H9 (cell line): ENCODE results near the gene PHEX. TPM values are rescaled to one million over a fixed set of nuclear protein-coding genes. Genes with fewer than 3 reads are reported as not detected.

Experiments used
- DNase-seq: peaks from one replicate; pipeline ENCODE4 v3.0.0-alpha.2; 2017
- H2AFZ ChIP-seq: one replicate; pipeline ENCODE4 v1.6.1; 2013; ENCODE audit warnings: mild to moderate bottlenecking, low read length, control low read depth, moderate library complexity
- H2AK5ac ChIP-seq: 2 replicates; pipeline ENCODE4 v1.6.1; 2013; ENCODE audit warnings: low read length, control low read depth, mixed read lengths; ENCODE audit not compliant: insufficient read length
- H2BK120ac ChIP-seq: one replicate; pipeline ENCODE4 v1.6.1; 2013; ENCODE audit warnings: low read depth, mild to moderate bottlenecking, low read length, control low read depth, inconsistent platforms; ENCODE audit not compliant: poor library complexity, severe bottlenecking
- H2BK12ac ChIP-seq: 2 replicates; pipeline ENCODE4 v1.6.1; 2013; ENCODE audit warnings: low read length, control low read depth, mixed read lengths, low read depth; ENCODE audit not compliant: insufficient read length
- H2BK15ac ChIP-seq: 2 replicates; pipeline ENCODE4 v1.6.1; 2013; ENCODE audit warnings: low read depth, low read length, control low read depth
- H2BK20ac ChIP-seq: one replicate; pipeline ENCODE4 v1.6.1; 2013; ENCODE audit warnings: low read depth, mild to moderate bottlenecking, low read length, control low read depth, inconsistent platforms; ENCODE audit not compliant: poor library complexity, severe bottlenecking
- H2BK5ac ChIP-seq: 2 replicates; pipeline ENCODE4 v1.6.1; 2013; ENCODE audit warnings: low read length, control low read depth, mixed read lengths; ENCODE audit not compliant: insufficient read length
- H3K14ac ChIP-seq: 2 replicates; pipeline ENCODE4 v1.6.1; 2013; ENCODE audit warnings: low read length, control low read depth; ENCODE audit not compliant: insufficient read depth
- H3K18ac ChIP-seq: 2 replicates; pipeline ENCODE4 v1.6.1; 2013; ENCODE audit warnings: low read depth, mild to moderate bottlenecking, mixed read lengths, low read length, control low read depth; ENCODE audit not compliant: insufficient read length
- H3K23ac ChIP-seq: 2 replicates; pipeline ENCODE4 v1.6.1; 2013; ENCODE audit warnings: low read length, control low read depth, mixed read lengths, low read depth; ENCODE audit not compliant: insufficient read length
- H3K23me2 ChIP-seq: 2 replicates; pipeline ENCODE4 v1.6.1; 2013; ENCODE audit warnings: low read depth, mild to moderate bottlenecking, mixed read lengths, low read length, control low read depth; ENCODE audit not compliant: insufficient read length, poor library complexity, severe bottlenecking
- H3K27ac ChIP-seq: 2 replicates; pipeline ENCODE4 v1.5.1; 2013; ENCODE audit warnings: low read length, control low read depth, mixed read lengths, low read depth; ENCODE audit not compliant: insufficient read length
- H3K27me3 ChIP-seq: 2 replicates; pipeline ENCODE4 v1.6.1; 2013; ENCODE audit warnings: low read length, control low read depth, inconsistent platforms; ENCODE audit not compliant: insufficient read depth
- H3K4ac ChIP-seq: 2 replicates; pipeline ENCODE4 v1.6.1; 2013; ENCODE audit warnings: low read depth, mild to moderate bottlenecking, control low read depth, inconsistent platforms, low read length, moderate library complexity
- H3K4me1 ChIP-seq: 2 replicates; pipeline ENCODE4 v1.6.1; 2013; ENCODE audit warnings: low read length, control low read depth, inconsistent platforms; ENCODE audit not compliant: insufficient read depth
- H3K4me2 ChIP-seq: 2 replicates; pipeline ENCODE4 v1.6.1; 2013; ENCODE audit warnings: low read length, control low read depth, mixed read lengths; ENCODE audit not compliant: insufficient read length, insufficient read depth
- H3K56ac ChIP-seq: 2 replicates; pipeline ENCODE4 v1.6.1; 2013; ENCODE audit warnings: low read depth, mild to moderate bottlenecking, mixed read lengths, low read length, control low read depth; ENCODE audit not compliant: insufficient read length
- H3K79me1 ChIP-seq: 2 replicates; pipeline ENCODE4 v1.6.1; 2013; ENCODE audit warnings: low read depth, mild to moderate bottlenecking, moderate library complexity, low read length, control low read depth, inconsistent platforms; ENCODE audit not compliant: insufficient read depth, poor library complexity, severe bottlenecking
- H3K79me2 ChIP-seq: 2 replicates; pipeline ENCODE4 v1.6.1; 2013; ENCODE audit warnings: low read length, control low read depth, inconsistent platforms; ENCODE audit not compliant: insufficient read depth
- H3K9ac ChIP-seq: 2 replicates; pipeline ENCODE4 v1.6.1; 2013; ENCODE audit warnings: low read length, control low read depth, mixed read lengths; ENCODE audit not compliant: insufficient read length; ENCODE audit errors: extremely low read depth
- H3K9me3 ChIP-seq: one replicate; pipeline ENCODE4 v1.6.1; 2013; ENCODE audit warnings: low read depth, low read length, inconsistent platforms; ENCODE audit not compliant: control insufficient read depth
- H3T11ph ChIP-seq: one replicate; pipeline ENCODE4 v1.6.1; 2013; ENCODE audit warnings: mild to moderate bottlenecking, low read length, control low read depth, inconsistent platforms
- H4K20me1 ChIP-seq: one replicate; pipeline ENCODE4 v1.6.1; 2013; ENCODE audit not compliant: control insufficient read depth, insufficient read length, insufficient read depth
- H4K5ac ChIP-seq: 2 replicates; pipeline ENCODE4 v1.6.1; 2013; ENCODE audit warnings: low read depth, mild to moderate bottlenecking, mixed read lengths, low read length, control low read depth; ENCODE audit not compliant: insufficient read length
- H4K8ac ChIP-seq: replicated peaks from 2 replicates; pipeline ENCODE4 v1.6.1; 2013; ENCODE audit warnings: low read length, control low read depth, mixed read lengths, low read depth; ENCODE audit not compliant: insufficient read length
- H4K91ac ChIP-seq: 2 replicates; pipeline ENCODE4 v1.6.1; 2013; ENCODE audit warnings: low read depth, mild to moderate bottlenecking, moderate library complexity, mixed read lengths, low read length, control low read depth; ENCODE audit not compliant: insufficient read length
- H3K27ac Mint-ChIP-seq, 3 experiments: 2 replicates in 2 of 3; 3 replicates in 1 of 3; pipeline ENCODE4 v1.8.0; 2020 to 2021; ENCODE audit warnings: mixed read lengths in 3 of 3, mild to moderate bottlenecking in 1 of 3, moderate library complexity in 1 of 3
- H3K27me3 Mint-ChIP-seq: 2 replicates; pipeline ENCODE4 v1.8.0; 2021; ENCODE audit warnings: low read depth, mild to moderate bottlenecking, moderate library complexity, mixed read lengths
- H3K36me3 Mint-ChIP-seq, 3 experiments: 2 replicates in 2 of 3; 3 replicates in 1 of 3; pipeline ENCODE4 v1.8.0; 2020 to 2021; ENCODE audit warnings: low read depth in 3 of 3, mixed read lengths in 3 of 3; ENCODE audit not compliant: insufficient read depth in 1 of 3
- H3K4me1 Mint-ChIP-seq, 2 experiments: 2 replicates each; pipeline ENCODE4 v1.8.0; 2020; ENCODE audit warnings: mixed read lengths in 2 of 2
- H3K4me3 Mint-ChIP-seq, 2 experiments: 2 replicates in 1 of 2; 3 replicates in 1 of 2; pipeline ENCODE4 v1.8.0; 2020 to 2021; ENCODE audit warnings: mild to moderate bottlenecking in 2 of 2, mixed read lengths in 2 of 2, moderate library complexity in 1 of 2
- H3K9me3 Mint-ChIP-seq, 2 experiments: 2 replicates in 1 of 2; 3 replicates in 1 of 2; pipeline ENCODE4 v1.8.0; 2020; ENCODE audit warnings: mild to moderate bottlenecking in 2 of 2, mixed read lengths in 2 of 2, moderate library complexity in 1 of 2
- WGBS: extraction: QIAGEN DNeasy Blood & Tissue Kit; methylation state at CpG from one replicate; pipeline ENCODE4 v1.1.7; 2013; ENCODE audit warnings: missing lambda C conversion rate, low lambda C conversion rate, mixed read lengths; ENCODE audit not compliant: insufficient read length; ENCODE audit errors: extremely low coverage; 5-methylcytosine and 5-hydroxymethylcytosine counted together
- total RNA-seq: library from RNA; stranded (reverse); gene quantifications from 2 replicates; pipeline ENCODE4 v1.2.1, GENCODE V29; 2021
- TF ChIP-seq, protein P1 (sequence below): fragments of 200-600 bp; sonication (generic); conservative IDR thresholded peaks from 3 replicates; pipeline ENCODE4 v1.8.0; 2021; ENCODE audit warnings: antibody characterized with exemption, mild to moderate bottlenecking

PHEX gene
- total RNA-seq, 1 experiment from 2014 or later = 0.11 TPM

DNA sequence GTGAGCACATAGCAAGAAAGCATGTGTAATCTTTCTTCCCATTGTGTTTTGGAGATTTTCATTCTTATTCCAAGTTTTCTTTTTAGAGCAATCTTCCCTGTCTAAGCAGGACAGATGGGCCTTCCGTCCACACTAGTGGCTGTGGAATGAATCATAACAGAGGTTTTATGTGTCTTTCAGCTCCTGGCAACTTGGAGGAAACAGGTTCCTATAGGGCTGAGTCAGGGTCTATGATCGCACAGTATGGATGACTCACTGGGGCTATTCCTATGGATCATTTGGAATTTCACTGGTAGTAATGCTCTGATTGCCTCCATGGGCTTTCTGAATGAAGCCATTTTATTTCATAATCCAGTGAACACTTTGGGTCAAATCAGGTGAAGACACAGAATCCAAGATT lies 188.8 kb downstream of the PHEX start:
- no peak overlapping the region for H2AK5ac ChIP-seq
- H3K79me1 ChIP-seq = no peaks in the 10 kb centered on the region
- H3K4ac ChIP-seq = no peak overlapping the region
- no peak overlapping the region for H3K27ac ChIP-seq
- H4K20me1 ChIP-seq = no peaks in the 10 kb centered on the region
- H3K27ac Mint-ChIP-seq = no peak overlapping the region
- H3K14ac ChIP-seq = no peak overlapping the region
- no peak overlapping the region for H2BK20ac ChIP-seq
- TF ChIP-seq, protein P1, sequence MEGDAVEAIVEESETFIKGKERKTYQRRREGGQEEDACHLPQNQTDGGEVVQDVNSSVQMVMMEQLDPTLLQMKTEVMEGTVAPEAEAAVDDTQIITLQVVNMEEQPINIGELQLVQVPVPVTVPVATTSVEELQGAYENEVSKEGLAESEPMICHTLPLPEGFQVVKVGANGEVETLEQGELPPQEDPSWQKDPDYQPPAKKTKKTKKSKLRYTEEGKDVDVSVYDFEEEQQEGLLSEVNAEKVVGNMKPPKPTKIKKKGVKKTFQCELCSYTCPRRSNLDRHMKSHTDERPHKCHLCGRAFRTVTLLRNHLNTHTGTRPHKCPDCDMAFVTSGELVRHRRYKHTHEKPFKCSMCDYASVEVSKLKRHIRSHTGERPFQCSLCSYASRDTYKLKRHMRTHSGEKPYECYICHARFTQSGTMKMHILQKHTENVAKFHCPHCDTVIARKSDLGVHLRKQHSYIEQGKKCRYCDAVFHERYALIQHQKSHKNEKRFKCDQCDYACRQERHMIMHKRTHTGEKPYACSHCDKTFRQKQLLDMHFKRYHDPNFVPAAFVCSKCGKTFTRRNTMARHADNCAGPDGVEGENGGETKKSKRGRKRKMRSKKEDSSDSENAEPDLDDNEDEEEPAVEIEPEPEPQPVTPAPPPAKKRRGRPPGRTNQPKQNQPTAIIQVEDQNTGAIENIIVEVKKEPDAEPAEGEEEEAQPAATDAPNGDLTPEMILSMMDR = no peak
- H2BK12ac ChIP-seq = no peak overlapping the region
- WGBS = no CpG with 5 or more reads among the region's 2 CpGs
- H3K9me3 Mint-ChIP-seq = peaks cover 10 to 44% of the 10 kb centered on the region in 2 experiments
- H3K36me3 Mint-ChIP-seq = peaks cover 0 to 14% (median 9%) of the 10 kb centered on the region in 3 experiments; a peak in 4 of 7 replicates
- H3K27me3 Mint-ChIP-seq = no peaks in the 10 kb centered on the region
- H2BK120ac ChIP-seq = no peak overlapping the region
- H3K4me2 ChIP-seq = no peak overlapping the region
- H3K23me2 ChIP-seq = no peaks in the 10 kb centered on the region
- H3K79me2 ChIP-seq = no peaks in the 10 kb centered on the region
- no peak overlapping the region for H3T11ph ChIP-seq
- DNase-seq = no peak
- no peak overlapping the region for H2BK15ac ChIP-seq
- no peak overlapping the region for H3K9ac ChIP-seq
- H4K8ac ChIP-seq = no peak overlapping the region
- no peak overlapping the region for H2BK5ac ChIP-seq
- H2AFZ ChIP-seq = no peak overlapping the region
- H4K5ac ChIP-seq = no peak overlapping the region
- H3K4me1 Mint-ChIP-seq = peaks cover 13 to 14% of the 10 kb centered on the region in 2 experiments
- no peak overlapping the region for H3K18ac ChIP-seq
- H3K4me3 Mint-ChIP-seq = no peak overlapping the region
- H3K9me3 ChIP-seq = peaks cover 6% of the 10 kb centered on the region
- no peak overlapping the region for H4K91ac ChIP-seq
- H3K4me1 ChIP-seq = no peaks in the 10 kb centered on the region; the same call in 1 of the 2 replicates
- H3K56ac ChIP-seq = no peak overlapping the region
- no peak overlapping the region for H3K23ac ChIP-seq
- no peaks in the 10 kb centered on the region for H3K27me3 ChIP-seq
